HG02884 (cell line): ENCODE measurements around the gene BSPRY.

Experiments
- ATAC-seq: cut with Tn5 transposase; IDR thresholded peaks from one replicate; pipeline ENCODE4 v1.9.1; 2021; ENCODE audit warnings: mild to moderate bottlenecking, moderate library complexity; ENCODE audit not compliant: unreplicated experiment

The BSPRY gene

DNA sequence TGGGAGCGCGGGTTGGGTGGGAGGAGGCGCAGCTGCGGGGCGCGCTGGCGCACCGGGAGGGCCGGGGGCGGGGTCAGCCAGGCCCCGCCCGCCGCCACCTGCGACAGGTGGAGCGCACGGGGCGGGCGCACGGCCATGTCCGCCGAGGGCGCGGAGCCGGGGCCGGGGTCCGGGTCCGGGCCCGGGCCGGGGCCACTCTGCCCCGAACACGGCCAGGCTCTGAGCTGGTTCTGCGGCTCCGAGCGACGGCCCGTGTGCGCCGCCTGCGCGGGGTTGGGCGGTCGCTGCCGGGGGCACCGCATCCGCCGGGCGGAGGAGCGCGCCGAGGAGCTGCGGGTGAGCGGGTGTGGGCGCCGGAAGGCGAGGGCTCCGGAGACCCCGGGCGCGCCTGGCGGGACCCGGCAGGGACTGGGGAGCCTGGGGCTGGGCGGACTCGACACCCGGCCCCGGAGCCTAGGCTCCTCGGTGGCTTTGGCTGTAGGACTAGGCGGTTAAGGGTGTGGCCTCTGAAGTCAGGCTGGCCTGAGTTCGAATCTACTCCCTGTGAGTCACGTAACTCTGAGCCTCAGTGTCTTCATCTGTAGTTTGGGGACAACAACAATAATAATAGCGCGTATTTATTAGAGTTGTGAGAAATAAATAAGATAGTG, at the start of gene BSPRY:
Gene BSPRY, plus strand, starts transcription at position 97 of the 650 bp plus-strand sequence. Its CDS starts 39 bp downstream, at position 136.
- ATAC-seq: no peak

GRCh38 chr9:113299800-113300292, 49.5 kb upstream of the BSPRY start:
- ATAC-seq: no peak

GRCh38 chr9:113301548-113301947, 47.8 kb upstream of the BSPRY start:
- no peak for ATAC-seq

DNA sequence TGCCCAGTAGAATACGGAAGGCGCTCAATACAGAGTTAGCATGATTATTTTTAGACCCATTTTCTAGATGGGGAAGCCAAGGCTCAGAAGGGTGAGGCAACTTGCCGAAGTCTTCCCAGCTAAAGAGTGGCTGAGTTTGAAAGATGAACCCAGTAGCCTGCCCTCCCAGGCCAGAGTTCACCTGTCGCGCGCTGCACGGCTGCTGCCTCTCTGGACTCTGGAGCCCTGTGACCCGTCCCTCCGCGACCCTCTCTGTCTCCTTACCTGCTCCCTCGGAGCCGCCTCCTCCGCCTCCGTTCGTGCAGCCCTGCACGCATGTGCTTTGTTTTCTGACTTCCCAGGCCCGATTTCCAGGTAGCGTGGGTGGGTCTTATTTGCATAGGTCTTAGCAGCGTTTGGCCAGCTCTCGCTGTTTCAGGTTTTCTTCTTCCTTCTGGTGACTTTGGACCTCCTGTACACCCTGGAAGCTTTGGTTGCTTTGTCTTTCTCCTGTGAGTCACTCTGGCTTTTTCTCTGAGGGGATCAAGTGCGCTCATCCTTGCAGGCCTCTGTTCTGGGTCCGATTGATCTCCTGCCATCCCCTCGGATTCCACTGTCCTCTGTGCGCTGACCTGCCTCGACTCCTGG, 46.4 kb upstream of the BSPRY start, which contains the start of gene RNF183:
Gene RNF183, minus strand, starts transcription at position 585 of the 627 bp plus-strand sequence. CDS start 5,192 bp downstream, outside the sequence.
- no peak for ATAC-seq

GRCh38 chr9:113306566-113306965, 42.8 kb upstream of the BSPRY start:
- ATAC-seq: no peak

GRCh38 chr9:113307396-113307975, 41.9 kb upstream of the BSPRY start:
- no peak for ATAC-seq

- no peak for ATAC-seq
Observed at GRCh38 chr9:113309204-113309813, 40.0 kb upstream of the BSPRY start.

DNA sequence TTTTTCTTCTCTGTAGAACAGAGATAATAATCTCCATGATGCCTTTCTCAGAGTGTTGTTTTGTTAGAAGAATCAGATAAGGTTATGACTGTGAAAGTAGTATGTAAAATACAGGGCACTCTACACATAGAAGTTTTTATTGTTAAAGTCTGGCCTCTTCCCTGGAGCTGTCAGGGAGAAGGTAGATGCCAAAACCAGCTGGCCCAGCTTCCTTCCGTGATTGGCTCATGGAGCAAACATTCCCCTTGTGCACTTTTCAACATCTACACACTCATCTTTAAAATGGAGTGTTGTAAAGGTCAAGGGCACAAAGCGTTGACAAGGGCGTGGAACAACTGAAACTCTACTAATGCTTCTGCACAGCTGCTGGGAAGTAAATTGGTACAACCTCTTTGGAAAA, 38.8 kb upstream of the BSPRY start:
- no peak for ATAC-seq

- no peak for ATAC-seq
Observed at GRCh38 chr9:113311961-113312360, 37.4 kb upstream of the BSPRY start.

GRCh38 chr9:113313261-113313660, 36.1 kb upstream of the BSPRY start:
- ATAC-seq: no peak

DNA sequence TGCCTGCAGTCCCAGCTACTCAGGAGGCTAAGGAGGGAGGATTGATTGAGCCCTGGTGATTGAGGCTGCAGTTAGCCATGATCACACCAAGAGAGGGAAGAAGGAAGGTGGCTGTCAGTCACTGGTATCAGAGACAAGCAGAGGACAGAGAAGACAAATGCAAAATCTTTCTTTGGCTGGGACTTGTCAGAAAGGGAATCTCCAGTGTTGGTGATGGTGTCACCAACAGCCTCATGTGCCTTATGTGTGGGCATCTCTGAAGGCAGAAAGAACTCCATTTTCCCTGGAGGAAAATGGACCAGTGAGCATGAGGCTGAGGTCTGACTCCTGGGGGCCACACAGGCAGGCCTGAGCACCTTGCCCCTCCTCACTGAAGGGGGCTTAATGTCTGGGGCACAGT, 34.1 kb upstream of the BSPRY start:
- no peak for ATAC-seq

DNA sequence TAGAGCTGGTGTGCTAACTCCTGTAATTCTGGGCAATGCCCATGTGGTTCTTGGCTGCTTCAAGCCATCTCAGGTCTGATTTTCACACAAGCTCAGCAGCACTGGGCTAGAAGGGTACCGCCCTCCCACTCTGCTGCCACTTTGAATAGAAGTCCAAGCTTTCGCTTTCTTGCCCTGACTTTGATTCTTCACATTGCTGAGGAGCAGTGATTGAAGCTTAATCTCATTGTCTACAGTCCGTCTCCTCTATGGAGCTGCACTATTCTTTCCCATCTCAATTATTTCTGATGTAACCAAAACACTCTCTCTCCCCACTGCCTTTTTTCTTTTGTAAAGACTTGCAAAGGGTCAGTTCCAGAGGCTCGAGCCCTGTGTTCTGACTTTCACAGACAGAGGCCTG, 33.3 kb upstream of the BSPRY start:
- ATAC-seq: no peak

DNA sequence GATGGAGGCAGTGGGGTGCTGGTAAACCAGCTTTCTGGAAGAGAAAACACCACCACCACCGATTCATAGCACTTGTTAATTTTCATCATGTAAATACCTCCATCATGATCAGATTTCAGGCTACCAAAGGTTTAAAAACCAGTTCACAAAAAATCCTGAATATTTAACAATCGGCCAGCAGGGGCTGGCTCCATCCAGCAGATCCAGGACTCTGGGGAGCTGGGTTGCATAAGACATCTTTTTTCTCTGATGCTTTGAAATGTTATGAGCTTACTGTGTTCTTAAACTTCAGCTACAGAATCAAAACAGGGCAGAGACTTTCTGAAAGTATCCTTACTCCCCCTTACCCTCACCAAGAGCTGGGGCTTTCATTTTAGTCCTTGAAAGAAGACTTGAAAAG, 31.6 kb upstream of the BSPRY start:
- ATAC-seq: no peak

DNA sequence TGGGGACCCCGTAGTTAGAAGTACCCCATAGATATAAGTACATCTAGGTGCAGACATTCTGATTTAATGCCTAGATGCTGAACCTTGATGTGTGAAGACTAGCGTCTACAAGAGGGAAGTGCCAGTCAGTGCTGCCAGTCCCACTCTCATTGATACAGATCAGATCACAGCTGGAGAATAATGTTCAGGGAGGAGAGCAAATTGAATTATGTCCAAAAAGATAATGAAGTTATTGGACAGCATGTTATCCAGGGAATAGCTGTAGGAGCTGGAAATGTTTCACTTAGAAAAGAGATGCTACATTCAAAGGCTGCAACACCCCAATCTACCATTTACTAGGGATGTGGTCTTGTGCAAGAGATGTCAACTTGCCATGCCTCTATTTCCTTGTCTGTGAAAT, 30.3 kb upstream of the BSPRY start:
- ATAC-seq: no peak

DNA sequence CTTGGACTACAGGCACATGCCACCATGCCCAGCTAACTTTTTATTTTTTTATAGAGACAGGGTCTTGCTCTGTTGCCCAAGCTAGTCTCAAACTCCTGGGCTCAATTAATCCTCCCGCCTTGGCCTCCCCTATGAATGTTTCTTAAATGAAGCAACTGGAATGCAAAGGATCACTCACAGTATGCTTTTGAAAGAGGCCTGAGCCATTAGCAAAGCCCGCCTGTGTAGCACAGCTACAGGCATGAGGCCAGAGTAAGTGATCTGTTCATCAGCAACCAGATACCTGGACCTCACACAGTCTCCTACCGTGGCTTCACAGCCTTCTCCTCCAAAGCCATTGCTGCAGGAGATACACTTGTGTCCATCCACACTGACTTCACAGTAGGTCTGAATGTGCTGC, 29.3 kb upstream of the BSPRY start:
- no peak for ATAC-seq

DNA sequence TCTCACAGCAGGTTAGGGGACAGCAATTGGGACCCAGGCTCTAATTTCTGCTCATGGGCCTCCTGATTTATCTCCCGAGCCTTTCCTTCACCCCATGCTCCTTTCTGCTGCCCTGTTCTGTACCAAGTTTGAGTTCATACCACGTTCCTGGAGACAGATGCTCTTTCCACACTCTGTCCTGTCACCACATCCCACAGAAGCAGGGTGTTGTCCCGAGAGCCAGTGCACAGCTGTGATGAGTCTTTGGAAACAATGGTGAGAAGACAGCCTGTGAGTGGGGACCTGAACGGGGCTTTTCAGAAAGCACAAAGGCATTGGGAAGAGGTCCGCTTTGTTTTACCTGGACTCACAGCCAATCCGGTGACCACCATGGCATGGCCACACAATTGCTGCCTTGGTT, 26.7 kb upstream of the BSPRY start:
- no peak for ATAC-seq

- no peak for ATAC-seq
Observed at GRCh38 chr9:113326230-113326629, 23.1 kb upstream of the BSPRY start.

DNA sequence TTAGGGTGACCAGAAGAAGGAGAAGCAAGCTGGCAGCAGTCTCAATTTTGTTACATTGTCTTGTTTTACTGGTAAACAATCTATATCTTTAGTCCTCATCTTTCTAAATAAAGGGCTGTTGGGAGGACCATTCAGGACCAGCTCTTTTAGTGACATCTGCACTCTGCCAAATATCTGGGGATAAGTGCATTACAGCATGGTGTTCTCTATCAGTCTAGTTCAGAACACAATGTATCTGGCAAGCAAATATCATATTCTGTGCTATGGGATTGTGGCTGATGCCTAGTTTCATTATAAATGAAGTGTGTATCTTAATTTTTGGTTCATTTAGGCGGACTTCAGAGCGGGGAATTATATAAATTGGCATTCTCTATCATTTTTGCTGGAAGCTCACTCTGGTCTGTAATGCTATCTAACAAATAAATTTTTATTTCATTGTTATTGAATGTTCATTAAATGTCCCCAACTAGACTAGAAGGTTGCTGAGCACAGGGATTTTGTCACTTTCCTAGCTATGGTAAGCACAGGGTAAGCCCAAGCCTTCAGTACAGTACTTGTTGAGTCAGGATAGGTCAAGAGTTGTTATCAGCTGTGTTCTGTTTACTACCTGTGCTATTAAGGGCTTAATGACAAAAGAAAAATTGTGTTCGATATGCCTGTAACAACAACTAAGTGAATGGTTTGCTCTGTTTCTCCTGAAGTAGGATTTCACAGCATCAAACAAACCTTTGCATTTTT, 21.1 kb upstream of the BSPRY start:
- ATAC-seq: no peak

DNA sequence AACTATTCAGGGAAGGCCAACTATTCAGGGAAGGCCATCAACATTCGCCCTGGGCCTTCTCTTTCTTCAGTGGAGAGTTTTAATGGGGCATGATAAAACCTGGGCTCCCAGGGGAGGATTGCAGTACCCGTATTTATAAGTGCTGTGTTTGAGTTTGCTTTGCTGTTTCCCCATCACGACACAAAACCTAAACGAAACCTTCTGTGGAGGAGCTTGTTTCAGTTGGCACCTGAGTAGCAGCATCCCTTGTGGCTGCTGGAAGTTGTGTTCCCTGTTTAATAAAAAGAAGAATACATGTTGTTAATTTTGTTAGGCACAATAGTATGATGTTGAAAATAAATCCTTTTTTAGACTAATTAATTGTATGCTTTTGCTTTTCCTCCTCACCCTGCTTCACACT, 17.6 kb upstream of the BSPRY start:
- ATAC-seq: no peak

DNA sequence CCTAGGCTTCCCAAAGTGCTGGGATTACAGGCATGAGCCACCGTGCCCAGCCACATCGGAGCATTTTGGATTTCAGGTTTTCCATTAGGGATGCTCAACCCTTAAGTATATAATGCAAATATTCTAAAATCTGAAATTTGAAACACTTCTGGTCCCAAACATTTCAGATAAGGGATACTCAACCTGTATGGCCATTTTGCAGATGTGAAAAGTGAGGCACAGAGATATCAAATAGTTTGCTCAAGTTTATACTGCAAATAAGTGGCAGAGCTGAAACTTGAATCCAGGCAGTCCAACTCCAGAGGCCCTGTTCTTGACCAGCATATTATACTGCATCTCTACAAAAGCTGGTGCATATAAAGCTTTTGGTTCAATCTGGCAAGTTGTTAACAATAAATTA, 11.6 kb upstream of the BSPRY start:
- no peak for ATAC-seq
